ENCODE data around the gene ENOX1. TPM values are rescaled to one million over a fixed set of nuclear protein-coding genes. Genes with fewer than 3 reads are reported as not detected.

ENOX1 gene
- total and polyA plus RNA-seq, 4 donors, result 0.33 to 7.7 (median 1.1) TPM

GRCh38 chr13:43265028-43265427, 521.7 kb downstream of the ENOX1 start:
- no peak for TF ChIP-seq CTCF (IDR thresholded peaks at IDR 0.05; ENCODE audit: control extremely low read depth, extremely low read depth)
- DNase-seq (no peak), ATAC-seq (ENCODE audit: insufficient read depth, low FRiP score) (no peak)
- Histone ChIP-seq H3K27ac (ENCODE audit: low read depth in 1 of 2, low read length in 1 of 2) (no peak overlapping the region), H3K36me3 (ENCODE audit: control insufficient read depth in 4 of 4, insufficient read depth in 4 of 4, low read length in 4 of 4) (no peaks in the 10 kb centered on the region), H3K9ac (ENCODE audit: insufficient read depth in 1 of 2, low read length in 2 of 2) (no peak overlapping the region), H3K9me3 (ENCODE audit: control insufficient read depth in 4 of 4, insufficient read depth in 3 of 4, low read length in 3 of 4) (no peaks in the 10 kb centered on the region), H3K4me1 (ENCODE audit: control insufficient read depth in 5 of 5, insufficient read depth in 5 of 5, low read length in 5 of 5) (peaks cover 0 to 14% (median 11%) of the 10 kb centered on the region in 5 donors), H3K27me3 (ENCODE audit: control insufficient read depth in 3 of 3, insufficient read depth in 3 of 3, low read length in 2 of 3) (no peaks in the 10 kb centered on the region), H3K4me3 (no peak overlapping the region)
- 55 to 68% methylated on average over 4 of the region's 4 CpGs for WGBS, 2 donors

- H3K27ac ChIP-seq (ENCODE audit: low read depth in 1 of 2, low read length in 1 of 2), result no peak overlapping the region
- H3K9ac ChIP-seq (ENCODE audit: insufficient read depth in 1 of 2, low read length in 2 of 2), result no peak overlapping the region
- H3K9me3 ChIP-seq (ENCODE audit: control insufficient read depth in 4 of 4, insufficient read depth in 3 of 4, low read length in 3 of 4), result no peaks in the 10 kb centered on the region
- WGBS, 2 donors, result 81 to 95% methylated on average over 1 of the region's 1 CpG
- no peak for ATAC-seq (ENCODE audit: insufficient read depth, low FRiP score)
- H3K36me3 ChIP-seq (ENCODE audit: control insufficient read depth in 4 of 4, insufficient read depth in 4 of 4, low read length in 4 of 4), result no peaks in the 10 kb centered on the region
- no peaks in the 10 kb centered on the region for H3K27me3 ChIP-seq (ENCODE audit: control insufficient read depth in 3 of 3, insufficient read depth in 3 of 3, low read length in 2 of 3)
- TF ChIP-seq CTCF (IDR thresholded peaks at IDR 0.05; ENCODE audit: control extremely low read depth, extremely low read depth), result no peak
- no peak for DNase-seq
- H3K4me3 ChIP-seq, result no peak overlapping the region
- H3K4me1 ChIP-seq (ENCODE audit: control insufficient read depth in 5 of 5, insufficient read depth in 5 of 5, low read length in 5 of 5), result peaks cover 0 to 10% (median 7%) of the 10 kb centered on the region in 5 donors
Measured at GRCh38 chr13:43264458-43264857, 522.3 kb downstream of the ENOX1 start.

GRCh38 chr13:43263047-43263446, 523.7 kb downstream of the ENOX1 start:
- no peaks in the 10 kb centered on the region for H3K27me3 ChIP-seq (ENCODE audit: control insufficient read depth in 3 of 3, insufficient read depth in 3 of 3, low read length in 2 of 3)
- H3K9me3 ChIP-seq (ENCODE audit: control insufficient read depth in 4 of 4, insufficient read depth in 3 of 4, low read length in 3 of 4), result no peaks in the 10 kb centered on the region
- H3K4me1 ChIP-seq (ENCODE audit: control insufficient read depth in 5 of 5, insufficient read depth in 5 of 5, low read length in 5 of 5), result peaks cover 0 to 1% (median 0%) of the 10 kb centered on the region in 5 donors
- no peak for DNase-seq
- ATAC-seq (ENCODE audit: insufficient read depth, low FRiP score), result no peak
- no peak overlapping the region for H3K27ac ChIP-seq (ENCODE audit: low read depth in 1 of 2, low read length in 1 of 2)
- TF ChIP-seq CTCF (IDR thresholded peaks at IDR 0.05; ENCODE audit: control extremely low read depth, extremely low read depth), result no peak
- no peaks in the 10 kb centered on the region for H3K36me3 ChIP-seq (ENCODE audit: control insufficient read depth in 4 of 4, insufficient read depth in 4 of 4, low read length in 4 of 4)
- 67 to 89% methylated on average over 2 of the region's 2 CpGs for WGBS, 2 donors
- no peak overlapping the region for H3K9ac ChIP-seq (ENCODE audit: insufficient read depth in 1 of 2, low read length in 2 of 2)
- no peak overlapping the region for H3K4me3 ChIP-seq

GRCh38 chr13:43260999-43261398, 525.8 kb downstream of the ENOX1 start:
- Histone ChIP-seq H3K9me3 (ENCODE audit: control insufficient read depth in 4 of 4, insufficient read depth in 3 of 4, low read length in 3 of 4) (no peaks in the 10 kb centered on the region), H3K4me1 (ENCODE audit: control insufficient read depth in 5 of 5, insufficient read depth in 5 of 5, low read length in 5 of 5) (no peaks in the 10 kb centered on the region), H3K36me3 (ENCODE audit: control insufficient read depth in 4 of 4, insufficient read depth in 4 of 4, low read length in 4 of 4) (no peaks in the 10 kb centered on the region), H3K9ac (ENCODE audit: insufficient read depth in 1 of 2, low read length in 2 of 2) (no peak overlapping the region), H3K27me3 (ENCODE audit: control insufficient read depth in 3 of 3, insufficient read depth in 3 of 3, low read length in 2 of 3) (no peaks in the 10 kb centered on the region), H3K27ac (ENCODE audit: low read depth in 1 of 2, low read length in 1 of 2) (no peak overlapping the region), H3K4me3 (no peak overlapping the region)
- no peak for TF ChIP-seq CTCF (IDR thresholded peaks at IDR 0.05; ENCODE audit: control extremely low read depth, extremely low read depth)
- no peak for DNase-seq
- 87 to 90% methylated on average over 5 of the region's 5 CpGs for WGBS, 2 donors
- ATAC-seq (ENCODE audit: insufficient read depth, low FRiP score), result no peak
